Natural killer cell treated with Interleukin-12 subunit alpha and Interleukin-12 subunit beta and Interleukin-15 and Interleukin-18, amount 100 ng/mL, for 72 hours (primary cell): ENCODE measurements around the gene UBASH3A. TPM values are rescaled to one million over a fixed set of nuclear protein-coding genes. Genes with fewer than 3 reads are reported as not detected.

Experiments
- ATAC-seq, 2 donors: fragments of 150-1000 bp; cut with Tn5 transposase in 1 of 2; sonication (Bioruptor Pico), chemical (Tn5 transposase) in 1 of 2; 2 replicates each; pipeline ENCODE4 v1.10.0; 2021
- DNase-seq: peaks from one replicate; pipeline ENCODE4 v3.0.0; 2022; ENCODE audit warnings: low spot score
- H3K27ac Mint-ChIP-seq, 2 donors: 1 replicate in 1 of 2; 2 replicates in 1 of 2; pipeline ENCODE4 v1.8.0; 2022; ENCODE audit warnings: mixed read lengths in 2 of 2, mild to moderate bottlenecking in 1 of 2, moderate library complexity in 1 of 2
- H3K27me3 Mint-ChIP-seq, 2 donors: 1 replicate in 1 of 2; 2 replicates in 1 of 2; pipeline ENCODE4 v1.8.0; 2022; ENCODE audit warnings: mixed read lengths in 2 of 2
- H3K36me3 Mint-ChIP-seq: one replicate; pipeline ENCODE4 v1.8.0; 2022; ENCODE audit warnings: mixed read lengths
- H3K4me1 Mint-ChIP-seq, 2 donors: 1 replicate in 1 of 2; 2 replicates in 1 of 2; pipeline ENCODE4 v1.8.0; 2022; ENCODE audit warnings: low read depth in 2 of 2, mixed read lengths in 2 of 2, mild to moderate bottlenecking in 1 of 2
- H3K4me3 Mint-ChIP-seq: one replicate; pipeline ENCODE4 v1.8.0; 2022; ENCODE audit warnings: mixed read lengths
- H3K9me3 Mint-ChIP-seq: 2 replicates; pipeline ENCODE4 v1.8.0; 2022; ENCODE audit warnings: mixed read lengths
- total RNA-seq, 2 donors: library from RNA; stranded (reverse); gene quantifications; one replicate each; pipeline ENCODE4 v1.2.3, GENCODE V29; 2022

UBASH3A gene
- total RNA-seq, 2 donors from 2014 or later = 1.7 to 9.2 TPM

DNA sequence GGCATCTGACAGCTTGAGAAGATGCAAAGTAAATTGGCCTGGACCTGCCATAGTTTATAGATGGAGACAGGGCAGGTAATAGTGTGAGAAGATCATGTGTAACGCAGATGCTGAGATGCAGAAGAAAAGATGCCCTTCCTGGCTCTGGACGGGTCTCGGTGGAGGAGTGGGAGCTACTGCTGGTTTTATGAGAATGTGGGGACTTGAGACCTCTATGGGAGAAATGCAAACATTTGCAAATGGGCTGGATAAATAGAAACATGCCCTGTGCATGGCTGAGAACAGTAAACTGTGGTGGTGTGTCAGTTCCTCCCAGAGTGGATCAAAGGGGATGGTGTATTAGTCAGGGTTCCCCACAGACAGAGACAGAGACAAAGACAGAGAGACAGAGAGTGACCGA is 21.9 kb downstream of the UBASH3A start:
- no peak for DNase-seq
- ATAC-seq = peak; percentile 48 to 62
- H3K9me3 Mint-ChIP-seq = no peaks in the 10 kb centered on the region
- peaks cover 13% of the 10 kb centered on the region for H3K36me3 Mint-ChIP-seq
- H3K27me3 Mint-ChIP-seq = peaks cover 14 to 20% of the 10 kb centered on the region in 2 donors
- H3K4me1 Mint-ChIP-seq = peaks cover 60 to 68% of the 10 kb centered on the region in 2 donors
- peak overlapping the region; percentile 85 for H3K4me3 Mint-ChIP-seq
- peak overlapping the region; percentile 74 to 78 for H3K27ac Mint-ChIP-seq

GRCh38 chr21:42426424-42426823 is 22.7 kb downstream of the UBASH3A start:
- no peak for DNase-seq
- Mint-ChIP-seq H3K4me3 (peak overlapping the region; percentile 1), H3K27me3 (peaks cover 9 to 18% of the 10 kb centered on the region in 2 donors), H3K27ac (no peak overlapping the region), H3K4me1 (peaks cover 52 to 60% of the 10 kb centered on the region in 2 donors), H3K9me3 (no peaks in the 10 kb centered on the region), H3K36me3 (peaks cover 7% of the 10 kb centered on the region)
- ATAC-seq = no peak

- Mint-ChIP-seq H3K27me3 (peaks cover 9 to 16% of the 10 kb centered on the region in 2 donors), H3K27ac (peak overlapping the region in 1 of 2 donors; percentile 52), H3K36me3 (peaks cover 4% of the 10 kb centered on the region), H3K9me3 (no peaks in the 10 kb centered on the region), H3K4me3 (no peak overlapping the region), H3K4me1 (peaks cover 49 to 55% of the 10 kb centered on the region in 2 donors)
- ATAC-seq = no peak
- DNase-seq = no peak
Measured at GRCh38 chr21:42426876-42427480, 23.3 kb downstream of the UBASH3A start.

DNA sequence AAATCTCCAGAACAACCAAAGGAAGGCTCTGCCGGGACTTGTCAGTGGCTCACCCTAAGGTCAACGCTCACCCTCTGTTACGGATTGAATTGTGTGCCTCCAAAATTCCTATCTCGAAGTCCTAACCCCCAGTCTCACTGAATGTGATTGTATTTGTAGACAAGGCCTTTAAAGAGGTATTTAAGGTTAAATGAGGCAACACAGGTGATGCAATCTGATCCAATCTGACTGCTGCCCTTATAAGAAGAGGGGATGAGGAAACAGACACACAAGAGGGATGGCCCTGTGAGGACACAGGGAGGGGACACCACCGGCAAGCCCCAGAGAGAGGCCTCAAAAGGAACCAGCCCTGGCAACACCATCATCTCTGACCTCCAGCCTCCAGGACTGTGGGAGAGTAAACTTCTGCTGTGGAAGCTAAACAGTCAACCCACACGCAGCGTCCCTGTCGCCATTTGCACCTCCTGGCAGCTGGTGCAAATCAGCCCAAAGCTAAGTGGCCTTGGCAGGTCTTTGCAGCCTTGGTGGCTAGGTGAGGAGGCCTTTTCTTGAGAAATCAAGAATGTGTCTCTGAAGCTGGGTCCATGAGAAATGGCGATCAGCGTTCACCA is 24.2 kb downstream of the UBASH3A start:
- peak overlapping the region in 1 of 2 donors; percentile 52 for H3K27ac Mint-ChIP-seq
- DNase-seq = no peak
- H3K4me3 Mint-ChIP-seq = no peak overlapping the region
- H3K9me3 Mint-ChIP-seq = peaks cover 6% of the 10 kb centered on the region
- H3K27me3 Mint-ChIP-seq = peaks cover 18 to 23% of the 10 kb centered on the region in 2 donors
- peaks cover 41 to 46% of the 10 kb centered on the region in 2 donors for H3K4me1 Mint-ChIP-seq
- ATAC-seq = no peak
- peaks cover 12% of the 10 kb centered on the region for H3K36me3 Mint-ChIP-seq

- Mint-ChIP-seq H3K4me3 (no peak overlapping the region), H3K27me3 (peaks cover 19 to 27% of the 10 kb centered on the region in 2 donors), H3K4me1 (peaks cover 32 to 35% of the 10 kb centered on the region in 2 donors), H3K36me3 (peaks cover 12% of the 10 kb centered on the region), H3K9me3 (peaks cover 6% of the 10 kb centered on the region), H3K27ac (no peak overlapping the region)
- DNase-seq = no peak
- no peak for ATAC-seq
Measured at GRCh38 chr21:42429021-42429420, 25.3 kb downstream of the UBASH3A start.

DNA sequence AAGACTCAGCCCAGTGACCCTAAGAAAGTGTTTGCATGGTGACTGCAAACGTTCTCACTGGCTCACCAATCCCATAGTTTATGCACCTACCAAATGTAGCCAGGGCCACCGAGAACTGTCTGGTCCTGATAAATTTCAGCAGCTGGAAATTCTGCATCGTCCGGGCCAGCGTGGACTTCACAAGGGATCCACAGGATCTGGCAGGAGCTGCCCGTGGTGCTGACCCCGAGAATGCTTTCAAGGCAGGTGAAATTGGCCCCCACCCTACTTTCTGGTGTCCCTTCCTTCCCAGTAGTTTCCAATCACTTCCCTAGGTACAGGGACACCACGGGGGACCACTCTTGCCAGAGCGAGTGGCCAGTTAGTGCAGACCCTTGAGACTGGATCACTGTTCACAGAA is 26.2 kb downstream of the UBASH3A start:
- H3K27ac Mint-ChIP-seq = no peak overlapping the region
- H3K36me3 Mint-ChIP-seq = peaks cover 12% of the 10 kb centered on the region
- H3K4me3 Mint-ChIP-seq = no peak overlapping the region
- ATAC-seq (no peak), DNase-seq (no peak)
- H3K9me3 Mint-ChIP-seq = peaks cover 6% of the 10 kb centered on the region
- H3K27me3 Mint-ChIP-seq = peaks cover 22 to 36% of the 10 kb centered on the region in 2 donors
- peaks cover 25 to 27% of the 10 kb centered on the region in 2 donors for H3K4me1 Mint-ChIP-seq

DNA sequence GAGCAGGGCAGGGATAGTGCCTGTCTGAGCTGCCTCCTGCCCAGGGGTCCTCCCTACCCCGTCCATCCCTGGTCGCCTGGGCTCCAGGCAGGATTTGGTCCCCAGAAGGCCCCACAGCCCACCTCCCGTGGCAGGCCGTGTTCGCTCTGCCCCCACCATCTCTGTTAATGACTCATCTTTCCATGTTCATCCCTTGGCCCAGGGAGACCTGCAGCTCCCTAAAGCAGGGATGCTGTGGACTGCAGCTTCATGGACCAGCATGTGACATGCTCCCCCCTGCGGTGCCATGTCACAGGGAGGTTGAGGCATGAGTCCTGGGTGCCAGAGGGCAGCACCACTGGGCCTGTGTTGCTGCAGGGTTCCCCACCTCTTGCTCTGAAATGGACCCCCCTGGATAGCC is 26.8 kb downstream of the UBASH3A start:
- Mint-ChIP-seq H3K4me1 (peaks cover 19 to 20% of the 10 kb centered on the region in 2 donors), H3K4me3 (no peak overlapping the region), H3K27ac (no peak overlapping the region), H3K36me3 (peaks cover 11% of the 10 kb centered on the region), H3K27me3 (peaks cover 28 to 37% of the 10 kb centered on the region in 2 donors), H3K9me3 (peaks cover 6% of the 10 kb centered on the region)
- DNase-seq = no peak
- ATAC-seq = no peak

DNA sequence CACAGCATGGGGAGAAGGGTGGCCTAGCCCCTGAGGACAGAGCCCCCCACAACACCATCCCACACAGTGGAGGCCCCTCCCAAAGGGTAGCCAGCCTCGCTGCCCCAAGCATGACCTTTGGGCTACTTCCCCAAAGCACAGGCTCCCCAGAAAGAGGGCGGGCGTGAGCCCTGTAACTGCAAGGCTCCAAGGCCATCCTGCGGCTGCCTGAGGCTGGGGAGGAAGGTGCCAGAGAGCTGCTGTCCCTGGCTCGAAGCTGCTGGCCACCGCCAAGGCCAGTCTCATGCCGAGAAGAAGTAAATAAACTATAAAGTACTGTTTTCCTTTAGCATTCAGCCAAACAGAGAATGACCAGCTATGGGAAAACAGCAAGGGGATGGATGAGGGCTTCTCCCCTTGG is 27.5 kb downstream of the UBASH3A start:
- H3K9me3 Mint-ChIP-seq = peaks cover 6% of the 10 kb centered on the region

DNA sequence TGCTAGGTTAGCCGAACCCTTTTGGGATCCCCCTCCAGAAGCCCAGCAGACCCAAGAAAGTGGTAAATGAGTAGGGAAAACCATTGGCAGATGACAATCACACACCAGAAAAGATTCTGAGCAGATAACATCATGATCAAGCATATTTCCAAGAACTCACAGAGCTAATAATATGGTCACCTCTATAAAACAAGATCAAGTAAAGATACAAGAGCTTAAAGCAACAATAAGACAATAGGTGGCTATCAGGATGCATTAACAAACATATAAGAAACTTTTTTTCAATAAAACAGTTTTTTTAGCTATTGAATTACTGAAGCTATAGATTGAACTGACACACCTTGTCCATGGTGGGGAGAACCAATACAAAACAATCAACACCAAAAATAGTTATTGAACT is 29.0 kb downstream of the UBASH3A start:
- H3K27ac Mint-ChIP-seq = no peak overlapping the region
- ATAC-seq (no peak), DNase-seq (no peak)
- H3K4me3 Mint-ChIP-seq = no peak overlapping the region
- peaks cover 28 to 38% of the 10 kb centered on the region in 2 donors for H3K27me3 Mint-ChIP-seq
- H3K4me1 Mint-ChIP-seq = peaks cover 0 to 2% of the 10 kb centered on the region in 2 donors
- H3K36me3 Mint-ChIP-seq = peaks cover 8% of the 10 kb centered on the region
- peaks cover 6% of the 10 kb centered on the region for H3K9me3 Mint-ChIP-seq

More for the DNA sequence above, 27.5 kb downstream of the UBASH3A start:
- Mint-ChIP-seq H3K4me1 (peaks cover 14 to 15% of the 10 kb centered on the region in 2 donors), H3K27ac (peak overlapping the region in 1 of 2 donors; percentile 26), H3K4me3 (no peak overlapping the region), H3K36me3 (peaks cover 8% of the 10 kb centered on the region), H3K27me3 (peaks cover 28 to 35% of the 10 kb centered on the region in 2 donors)
- DNase-seq (no peak), ATAC-seq (no peak)

DNA sequence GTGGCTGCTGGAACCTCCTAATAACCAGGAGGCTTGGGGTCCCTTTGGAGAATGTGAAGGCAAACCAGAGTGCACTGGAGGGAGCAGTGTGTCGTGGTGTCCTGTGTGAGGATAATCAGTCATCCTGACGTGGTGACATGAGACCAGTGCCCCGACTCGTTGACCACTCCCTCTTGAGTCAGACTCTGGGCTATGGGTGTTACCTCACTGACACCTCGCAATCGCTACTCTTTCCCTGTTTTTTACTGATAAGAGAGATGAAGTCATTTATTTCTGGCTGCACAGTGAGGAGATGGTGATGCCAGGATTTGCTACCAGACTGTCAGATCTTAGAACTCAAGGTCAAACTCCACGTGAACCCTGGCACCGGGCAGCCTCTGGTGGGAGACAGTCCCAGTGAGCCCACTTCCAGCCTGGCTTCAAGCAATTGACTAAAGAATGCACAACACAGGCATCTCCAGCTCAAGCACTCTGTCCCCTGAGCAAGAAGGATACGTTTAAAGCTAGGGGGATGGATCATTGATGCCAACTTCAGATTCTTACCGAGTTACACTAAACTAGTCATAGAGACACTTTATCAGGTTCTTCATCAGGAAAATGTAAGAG is 30.3 kb downstream of the UBASH3A start:
- ATAC-seq (peak; percentile 66 to 77), DNase-seq (no peak)
- peaks cover 8 to 9% of the 10 kb centered on the region in 2 donors for H3K4me1 Mint-ChIP-seq
- no peak overlapping the region for H3K4me3 Mint-ChIP-seq
- peaks cover 6% of the 10 kb centered on the region for H3K9me3 Mint-ChIP-seq
- peaks cover 8% of the 10 kb centered on the region for H3K36me3 Mint-ChIP-seq
- peaks cover 35 to 45% of the 10 kb centered on the region in 2 donors for H3K27me3 Mint-ChIP-seq
- peak overlapping the region in 1 of 2 donors; percentile 18 for H3K27ac Mint-ChIP-seq

GRCh38 chr21:42434884-42435283 is 31.2 kb downstream of the UBASH3A start:
- Mint-ChIP-seq H3K27me3 (peaks cover 44 to 51% of the 10 kb centered on the region in 2 donors), H3K9me3 (peaks cover 6% of the 10 kb centered on the region), H3K4me3 (no peak overlapping the region), H3K4me1 (peaks cover 16 to 17% of the 10 kb centered on the region in 2 donors), H3K36me3 (peaks cover 14% of the 10 kb centered on the region), H3K27ac (peak overlapping the region in 1 of 2 donors; percentile 18)
- DNase-seq = no peak
- no peak for ATAC-seq

- H3K36me3 Mint-ChIP-seq = peaks cover 15% of the 10 kb centered on the region
- peaks cover 6% of the 10 kb centered on the region for H3K9me3 Mint-ChIP-seq
- H3K27ac Mint-ChIP-seq = peak overlapping the region in 1 of 2 donors; percentile 18
- ATAC-seq (no peak), DNase-seq (no peak)
- H3K4me1 Mint-ChIP-seq = peaks cover 19 to 22% of the 10 kb centered on the region in 2 donors
- peaks cover 46 to 53% of the 10 kb centered on the region in 2 donors for H3K27me3 Mint-ChIP-seq
- H3K4me3 Mint-ChIP-seq = no peak overlapping the region
Measured at GRCh38 chr21:42435401-42435800, 31.7 kb downstream of the UBASH3A start.

GRCh38 chr21:42435833-42436232 is 32.1 kb downstream of the UBASH3A start:
- Mint-ChIP-seq H3K9me3 (peaks cover 6% of the 10 kb centered on the region), H3K36me3 (peaks cover 15% of the 10 kb centered on the region), H3K4me3 (no peak overlapping the region), H3K27ac (no peak overlapping the region), H3K4me1 (peaks cover 22 to 27% of the 10 kb centered on the region in 2 donors), H3K27me3 (peaks cover 46 to 58% of the 10 kb centered on the region in 2 donors)
- DNase-seq (no peak), ATAC-seq (no peak)

- peaks cover 22 to 30% of the 10 kb centered on the region in 2 donors for H3K4me1 Mint-ChIP-seq
- no peak overlapping the region for H3K27ac Mint-ChIP-seq
- no peak overlapping the region for H3K4me3 Mint-ChIP-seq
- DNase-seq (no peak), ATAC-seq (no peak)
- H3K36me3 Mint-ChIP-seq = peaks cover 15% of the 10 kb centered on the region
- H3K27me3 Mint-ChIP-seq = peaks cover 43 to 55% of the 10 kb centered on the region in 2 donors
- peaks cover 6% of the 10 kb centered on the region for H3K9me3 Mint-ChIP-seq
Measured at GRCh38 chr21:42436914-42437313, 33.2 kb downstream of the UBASH3A start.
